GM19328 (cell line): Measurements from ENCODE around the gene NUCB1.
"Not testable (repeated sequence)": the region's sequence is repeated elsewhere in the genome, so short reads cannot be mapped to it uniquely, and the experiment has no call there.

Experiments used
- ATAC-seq: cut with Tn5 transposase; IDR thresholded peaks from one replicate; pipeline ENCODE4 v1.9.1; 2021; ENCODE audit warnings: mild to moderate bottlenecking, moderate library complexity; ENCODE audit not compliant: unreplicated experiment

NUCB1 gene

GRCh38 chr19:48899781-48900476, at the start of gene NUCB1:
Gene NUCB1 (plus strand): TSS chr19:48900312. CDS start chr19:48900797, 485 bp downstream.
- ATAC-seq = peak; percentile 80

GRCh38 chr19:48852292-48852691, 47.8 kb upstream of the NUCB1 start:
- ATAC-seq = no peak

- no peak for ATAC-seq
These were observed 46.6 kb upstream of the NUCB1 start for GRCh38 chr19:48853483-48853882.

GRCh38 chr19:48854103-48854502, 46.0 kb upstream of the NUCB1 start:
- no peak for ATAC-seq

- no peak for ATAC-seq
These were observed 43.2 kb upstream of the NUCB1 start for GRCh38 chr19:48856921-48857320.

GRCh38 chr19:48858984-48859710, 41.0 kb upstream of the NUCB1 start:
- no peak for ATAC-seq

- no peak for ATAC-seq
These were observed 40.2 kb upstream of the NUCB1 start for GRCh38 chr19:48859711-48860572.

GRCh38 chr19:48861313-48861712, 38.8 kb upstream of the NUCB1 start:
- ATAC-seq = no peak

GRCh38 chr19:48862827-48863226, 37.3 kb upstream of the NUCB1 start:
- no peak for ATAC-seq

- ATAC-seq = no peak
These were observed 33.4 kb upstream of the NUCB1 start for GRCh38 chr19:48866692-48867091.

GRCh38 chr19:48867123-48867745, 32.9 kb upstream of the NUCB1 start:
- no peak for ATAC-seq

- no peak for ATAC-seq
These were observed 32.4 kb upstream of the NUCB1 start for GRCh38 chr19:48867746-48868113.

- ATAC-seq = no peak
These were observed 31.8 kb upstream of the NUCB1 start, which contains the start of gene PLEKHA4 for GRCh38 chr19:48868114-48868886. Gene PLEKHA4 (minus strand): TSS chr19:48868617. CDS start chr19:48867620, 997 bp downstream.

- no peak for ATAC-seq
These were observed 30.1 kb upstream of the NUCB1 start for GRCh38 chr19:48870048-48870447.

GRCh38 chr19:48871471-48872181, 28.5 kb upstream of the NUCB1 start:
- not testable (repeated sequence) for ATAC-seq

GRCh38 chr19:48872182-48872883, 27.8 kb upstream of the NUCB1 start, which contains the start of gene PPP1R15A:
Gene PPP1R15A (plus strand): TSS chr19:48872421. CDS start chr19:48873234, 813 bp downstream.
- peak; percentile 46 for ATAC-seq

GRCh38 chr19:48872884-48873475, 27.1 kb upstream of the NUCB1 start:
- ATAC-seq = no peak
